AG09319 (cell line): Measurements from ENCODE around the gene GALNT2.

Experiments
- DNase-seq: peaks from one replicate; pipeline ENCODE4 v3.0.0-alpha.2; 2010; ENCODE audit warnings: low read depth; ENCODE audit errors: extremely low read depth
- CTCF ChIP-seq: IDR thresholded peaks from 2 replicates; pipeline ENCODE4 v1.5.1; 2011; ENCODE audit warnings: low read depth, mild to moderate bottlenecking, inconsistent platforms, low read length, moderate library complexity

GALNT2 gene

DNA sequence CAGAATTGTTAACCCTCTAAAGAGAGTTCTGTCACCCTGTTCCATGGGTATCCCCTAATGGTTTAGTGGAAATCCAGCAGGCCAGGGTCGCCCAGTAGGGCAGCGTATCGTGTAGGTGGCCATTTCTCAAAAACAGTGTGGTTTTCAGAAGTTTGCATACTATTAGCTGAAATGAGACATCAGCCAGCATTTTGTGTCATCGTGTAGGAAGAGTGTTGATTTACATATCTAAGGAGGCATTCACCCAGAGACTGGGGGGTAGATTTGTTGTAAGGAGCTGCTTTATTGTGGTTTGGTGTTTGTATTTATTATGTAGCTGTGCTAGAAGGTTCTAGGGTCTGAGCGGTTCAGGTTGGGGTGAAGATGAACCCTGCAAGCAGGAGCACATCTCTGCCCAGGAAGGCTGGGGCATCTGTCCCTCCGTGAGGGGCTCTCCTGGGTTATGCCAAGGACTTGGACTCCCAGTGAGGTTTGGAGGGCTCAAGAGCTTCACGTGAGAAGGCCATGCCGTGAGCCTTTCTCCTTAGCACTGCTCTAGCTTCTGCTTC, 184.7 kb downstream of the GALNT2 start:
- TF ChIP-seq CTCF, result no peak
- DNase-seq, result no peak

GRCh38 chr1:230253150-230253549, 186.1 kb downstream of the GALNT2 start:
- no peak for TF ChIP-seq CTCF
- no peak for DNase-seq

GRCh38 chr1:230254265-230254664, 187.2 kb downstream of the GALNT2 start:
- no peak for DNase-seq
- TF ChIP-seq CTCF, result no peak

DNA sequence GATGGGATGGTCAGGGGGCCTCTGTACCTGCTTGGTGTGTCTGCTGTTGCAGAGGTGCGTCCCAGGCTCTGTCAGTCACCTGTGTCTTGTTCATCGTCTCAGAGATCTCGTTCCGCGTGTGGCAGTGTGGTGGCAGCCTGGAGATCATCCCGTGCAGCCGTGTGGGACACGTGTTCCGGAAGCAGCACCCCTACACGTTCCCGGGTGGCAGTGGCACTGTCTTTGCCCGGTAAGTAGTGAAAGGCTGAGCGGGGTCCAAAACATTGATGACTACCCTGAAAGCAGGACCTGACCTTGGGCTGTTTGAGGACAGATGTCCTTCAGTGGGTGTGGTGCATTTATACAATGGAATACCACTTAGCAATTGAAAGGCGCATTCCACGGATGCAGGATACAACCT, 188.1 kb downstream of the GALNT2 start:
- no peak for TF ChIP-seq CTCF

GRCh38 chr1:230255991-230256390, 189.0 kb downstream of the GALNT2 start:
- no peak for TF ChIP-seq CTCF

More for the DNA sequence above, 188.1 kb downstream of the GALNT2 start:
- no peak for DNase-seq

GRCh38 chr1:230256896-230257295, 189.9 kb downstream of the GALNT2 start:
- DNase-seq, result no peak
- no peak for TF ChIP-seq CTCF

More at GRCh38 chr1:230255991-230256390, 189.0 kb downstream of the GALNT2 start:
- DNase-seq, result no peak

DNA sequence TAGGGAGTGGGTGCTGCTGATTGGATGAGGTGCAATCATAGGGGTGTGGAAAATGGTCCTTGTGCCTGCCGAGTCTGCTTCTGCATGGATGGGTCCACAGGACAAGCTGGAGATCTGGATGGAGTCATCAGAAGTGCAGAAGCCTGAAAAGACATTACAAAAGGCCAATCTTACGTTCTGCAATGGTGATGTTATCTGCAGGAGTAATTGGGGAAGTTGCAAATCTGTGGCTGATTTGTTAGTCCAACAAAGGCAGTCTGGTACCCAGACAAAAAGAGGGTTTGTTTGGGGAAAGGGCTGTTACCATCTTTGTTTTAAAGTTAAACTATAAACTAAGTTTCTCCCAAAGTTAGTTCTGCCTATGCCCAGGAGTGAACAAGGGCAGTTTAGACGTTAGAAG, 192.6 kb downstream of the GALNT2 start:
- no peak for TF ChIP-seq CTCF
- DNase-seq, result no peak
